CD4-positive, CD25-positive, alpha-beta regulatory T cell (primary cell): ENCODE results near the gene SCN10A. TPM values are rescaled to one million over a fixed set of nuclear protein-coding genes. Genes with fewer than 3 reads are reported as not detected.

Experiments
- ATAC-seq, 2 donors: fragments of 150-1000 bp; cut with Tn5 transposase; one replicate each; pipeline ENCODE4 v1.10.0; 2021; ENCODE audit warnings: low read depth in 2 of 2, moderate number of reproducible peaks in 2 of 2, moderate library complexity in 1 of 2
- DNase-seq, 3 donors: peaks; one replicate each; pipeline versions ENCODE4 v3.0.0 to v3.0.0-alpha.2; 2012 to 2022; ENCODE audit warnings: mixed read lengths in 1 of 3
- H3K27ac ChIP-seq: one replicate; pipeline ENCODE4 v1.7.0; 2013; ENCODE audit warnings: mild to moderate bottlenecking, low read length; ENCODE audit not compliant: insufficient read depth, poor library complexity, severe bottlenecking
- H3K27me3 ChIP-seq: one replicate; pipeline ENCODE4 v1.7.0; 2013; ENCODE audit warnings: low read length; ENCODE audit not compliant: control insufficient read depth, insufficient read depth
- H3K36me3 ChIP-seq: one replicate; pipeline ENCODE4 v1.7.0; 2013; ENCODE audit warnings: mild to moderate bottlenecking, low read length, moderate library complexity; ENCODE audit not compliant: control insufficient read depth, insufficient read depth
- H3K4me1 ChIP-seq: 2 replicates; pipeline ENCODE4 v1.7.0; 2013; ENCODE audit warnings: mild to moderate bottlenecking, low read length; ENCODE audit not compliant: insufficient read depth, control insufficient read depth, poor library complexity, severe bottlenecking
- H3K4me3 ChIP-seq: one replicate; pipeline ENCODE4 v1.7.0; 2013; ENCODE audit warnings: low read depth, mild to moderate bottlenecking, low read length, moderate library complexity
- H3K9me3 ChIP-seq, 2 experiments: 1 replicate in 1 of 2; 2 replicates in 1 of 2; pipeline ENCODE4 v1.7.0; 2013; ENCODE audit warnings: low read length in 2 of 2, mild to moderate bottlenecking in 1 of 2, moderate library complexity in 1 of 2; ENCODE audit not compliant: control insufficient read depth in 2 of 2
- H3K27ac Mint-ChIP-seq, 3 donors: one replicate each; pipeline ENCODE4 v1.8.0; 2020 to 2022; ENCODE audit warnings: mild to moderate bottlenecking in 3 of 3, mixed read lengths in 3 of 3, moderate library complexity in 2 of 3
- H3K27me3 Mint-ChIP-seq: one replicate; pipeline ENCODE4 v1.8.0; 2022; ENCODE audit warnings: mild to moderate bottlenecking, mixed read lengths
- H3K36me3 Mint-ChIP-seq: one replicate; pipeline ENCODE4 v1.8.0; 2020; ENCODE audit warnings: mixed read lengths
- H3K4me1 Mint-ChIP-seq, 4 donors: one replicate each; pipeline ENCODE4 v1.8.0; 2020 to 2022; ENCODE audit warnings: mixed read lengths in 4 of 4, mild to moderate bottlenecking in 1 of 4
- H3K4me3 Mint-ChIP-seq, 4 donors: one replicate each; pipeline ENCODE4 v1.8.0; 2020 to 2022; ENCODE audit warnings: mild to moderate bottlenecking in 4 of 4, mixed read lengths in 4 of 4, moderate library complexity in 3 of 4
- H3K9me3 Mint-ChIP-seq, 7 donors: one replicate each; pipeline ENCODE4 v1.8.0; 2020 to 2022; ENCODE audit warnings: mixed read lengths in 7 of 7, mild to moderate bottlenecking in 3 of 7, moderate library complexity in 2 of 7
- polyA plus RNA-seq, 4 donors: library from polyadenylated mRNA; unstranded; fragments of 300-500 nt; fragmentation: Illumina TruSeq; gene quantifications; one replicate each; pipeline ENCODE4 v1.2.3, GENCODE V29; 2021
- total RNA-seq: library from RNA; stranded (reverse); gene quantifications from one replicate; pipeline ENCODE4 v1.2.3, GENCODE V29; 2022

Gene SCN10A
- total and polyA plus RNA-seq, 5 donors from 2014 or later = not detected

GRCh38 chr3:38834717-38835116 lies 18.7 kb upstream of the SCN10A start:
- peak overlapping the region; percentile 60 to 84 (median 71) for H3K27ac Mint-ChIP-seq
- ATAC-seq = no peak
- peaks cover 4 to 20% (median 12%) of the 10 kb centered on the region in 4 donors for H3K4me1 Mint-ChIP-seq
- Histone ChIP-seq H3K27ac (no peak overlapping the region), H3K27me3 (no peaks in the 10 kb centered on the region), H3K4me1 (peaks cover 9% of the 10 kb centered on the region), H3K9me3 (no peaks in the 10 kb centered on the region), H3K36me3 (no peaks in the 10 kb centered on the region), H3K4me3 (no peak overlapping the region)
- H3K4me3 Mint-ChIP-seq = peak overlapping the region in 1 of 4 donors; percentile 63
- peaks cover 5% of the 10 kb centered on the region for H3K27me3 Mint-ChIP-seq
- DNase-seq = no peak
- H3K36me3 Mint-ChIP-seq = no peaks in the 10 kb centered on the region
- peaks cover 0 to 1% (median 0%) of the 10 kb centered on the region in 7 donors for H3K9me3 Mint-ChIP-seq

GRCh38 chr3:38834110-38834509 lies 18.1 kb upstream of the SCN10A start:
- Histone ChIP-seq H3K9me3 (no peaks in the 10 kb centered on the region), H3K36me3 (no peaks in the 10 kb centered on the region), H3K27ac (no peak overlapping the region), H3K4me3 (no peak overlapping the region), H3K27me3 (no peaks in the 10 kb centered on the region), H3K4me1 (peaks cover 9% of the 10 kb centered on the region)
- ATAC-seq = peak in 1 of 2 donors; percentile 76
- Mint-ChIP-seq H3K4me1 (peaks cover 4 to 20% (median 12%) of the 10 kb centered on the region in 4 donors), H3K27ac (peak overlapping the region; percentile 60 to 84 (median 71)), H3K9me3 (peaks cover 0 to 1% (median 0%) of the 10 kb centered on the region in 7 donors), H3K27me3 (peaks cover 5% of the 10 kb centered on the region), H3K36me3 (no peaks in the 10 kb centered on the region), H3K4me3 (peak overlapping the region in 2 of 4 donors; percentile 17 to 35)
- DNase-seq = peak in 2 of 3 donors; percentile 2 to 72

DNA sequence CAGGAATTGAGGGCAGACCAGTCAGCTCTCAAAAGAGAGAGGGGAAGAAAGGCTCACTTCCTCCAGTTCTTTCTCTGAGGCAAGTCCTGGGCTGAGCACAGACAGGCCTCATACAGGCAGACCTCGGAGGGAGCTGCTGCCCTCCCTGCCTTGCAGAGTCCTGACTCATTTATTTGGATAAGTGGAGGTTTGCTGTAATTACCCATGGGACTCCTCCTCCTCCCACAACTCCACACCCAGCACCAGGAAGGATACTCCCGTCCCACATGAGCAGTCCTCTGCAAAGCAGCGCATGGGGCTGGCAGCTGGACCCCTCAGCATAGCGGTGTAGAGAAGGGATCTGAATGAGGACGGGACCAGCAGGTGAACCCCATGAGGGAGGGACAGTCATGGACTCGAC lies 13.4 kb upstream of the SCN10A start:
- H3K27me3 Mint-ChIP-seq = no peaks in the 10 kb centered on the region
- Histone ChIP-seq H3K27ac (no peak overlapping the region), H3K9me3 (no peaks in the 10 kb centered on the region), H3K27me3 (no peaks in the 10 kb centered on the region), H3K4me3 (no peak overlapping the region), H3K36me3 (no peaks in the 10 kb centered on the region), H3K4me1 (peaks cover 7% of the 10 kb centered on the region)
- no peaks in the 10 kb centered on the region for H3K36me3 Mint-ChIP-seq
- no peak overlapping the region for H3K27ac Mint-ChIP-seq
- ATAC-seq (no peak), DNase-seq (no peak)
- no peak overlapping the region for H3K4me3 Mint-ChIP-seq
- peaks cover under 1 to 12% (median 7%) of the 10 kb centered on the region in 4 donors for H3K4me1 Mint-ChIP-seq
- H3K9me3 Mint-ChIP-seq = no peaks in the 10 kb centered on the region

DNA sequence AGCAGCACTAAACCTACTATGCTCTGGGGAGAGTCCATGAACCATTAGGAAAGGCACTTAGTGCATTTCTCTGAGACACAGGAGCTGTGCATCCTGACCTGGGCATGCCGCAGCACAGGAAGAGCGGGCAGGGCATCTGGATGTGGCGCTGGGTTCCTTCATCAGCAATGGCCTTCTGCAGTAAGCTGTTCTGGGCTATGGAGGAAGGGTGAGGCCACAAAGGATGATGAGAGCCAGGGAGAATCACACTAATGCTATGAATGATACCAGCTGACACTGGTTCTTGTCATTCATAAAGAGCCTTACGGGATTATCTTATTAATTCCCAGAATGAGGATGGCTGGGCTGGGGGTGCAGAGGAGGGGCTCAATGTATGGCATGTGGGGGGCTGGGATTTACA lies 12.7 kb upstream of the SCN10A start:
- H3K4me1 Mint-ChIP-seq = peaks cover 0 to 6% (median 3%) of the 10 kb centered on the region in 4 donors
- H3K9me3 Mint-ChIP-seq = peaks cover 0 to 2% (median 0%) of the 10 kb centered on the region in 7 donors
- peak overlapping the region in 1 of 3 donors; percentile 41 for H3K27ac Mint-ChIP-seq
- no peak overlapping the region for H3K4me3 Mint-ChIP-seq
- H3K36me3 ChIP-seq = no peaks in the 10 kb centered on the region
- DNase-seq (no peak), ATAC-seq (no peak)
- no peak overlapping the region for H3K27ac ChIP-seq
- H3K27me3 ChIP-seq = no peaks in the 10 kb centered on the region
- H3K4me1 ChIP-seq = no peaks in the 10 kb centered on the region
- H3K36me3 Mint-ChIP-seq = no peaks in the 10 kb centered on the region
- H3K27me3 Mint-ChIP-seq = no peaks in the 10 kb centered on the region
- no peak overlapping the region for H3K4me3 ChIP-seq
- H3K9me3 ChIP-seq = no peaks in the 10 kb centered on the region

DNA sequence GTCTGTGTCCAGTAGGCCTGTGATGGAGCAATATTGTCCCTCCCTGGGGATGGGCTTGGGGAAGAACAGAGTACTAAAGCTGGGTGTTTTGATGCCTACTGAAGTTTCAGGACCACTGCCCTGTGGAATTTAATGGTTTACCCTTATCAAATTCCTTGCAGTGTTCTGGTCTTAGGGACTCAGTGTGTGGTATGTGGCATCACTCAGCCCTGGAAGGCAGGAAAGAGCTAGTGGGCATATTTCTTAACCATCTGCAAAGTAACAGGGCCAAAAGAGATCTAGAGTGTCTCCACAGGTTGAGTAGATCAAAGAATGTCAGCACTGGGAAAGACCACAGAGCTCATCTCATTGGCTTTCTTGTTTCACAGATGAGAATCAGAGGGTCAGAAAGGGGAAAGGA lies 11.8 kb upstream of the SCN10A start:
- no peaks in the 10 kb centered on the region for H3K9me3 ChIP-seq
- H3K9me3 Mint-ChIP-seq = peaks cover 0 to 2% (median 0%) of the 10 kb centered on the region in 7 donors
- no peak overlapping the region for H3K27ac ChIP-seq
- H3K36me3 Mint-ChIP-seq = no peaks in the 10 kb centered on the region
- no peak overlapping the region for H3K4me3 ChIP-seq
- H3K4me1 ChIP-seq = no peaks in the 10 kb centered on the region
- H3K27me3 Mint-ChIP-seq = no peaks in the 10 kb centered on the region
- DNase-seq (no peak), ATAC-seq (no peak)
- H3K4me1 Mint-ChIP-seq = peaks cover 0 to 4% (median 1%) of the 10 kb centered on the region in 4 donors
- no peaks in the 10 kb centered on the region for H3K27me3 ChIP-seq
- no peaks in the 10 kb centered on the region for H3K36me3 ChIP-seq
- H3K4me3 Mint-ChIP-seq = no peak overlapping the region
- H3K27ac Mint-ChIP-seq = no peak overlapping the region

DNA sequence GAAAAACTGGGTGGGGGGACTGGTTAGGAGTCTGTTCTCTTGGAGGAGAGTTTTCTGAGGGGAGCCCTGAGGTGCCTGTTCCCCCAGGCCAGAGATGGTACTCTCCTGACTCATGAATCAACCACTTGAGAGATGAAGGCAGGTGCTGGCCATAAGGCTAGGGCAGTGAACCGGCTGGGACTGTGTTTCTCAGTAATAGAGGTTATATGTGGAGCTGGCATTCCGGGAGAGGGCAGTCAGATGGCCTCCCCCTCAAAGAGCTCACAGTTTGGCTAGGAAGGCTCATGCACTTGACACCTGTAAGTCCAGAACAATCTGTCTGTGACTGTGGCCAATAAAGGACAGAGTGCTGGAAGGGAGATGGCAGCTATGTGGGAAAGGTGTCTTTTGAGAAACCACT lies 10.0 kb upstream of the SCN10A start:
- DNase-seq (no peak), ATAC-seq (no peak)
- peaks cover 0 to 4% (median 0%) of the 10 kb centered on the region in 7 donors for H3K9me3 Mint-ChIP-seq
- H3K36me3 ChIP-seq = no peaks in the 10 kb centered on the region
- no peaks in the 10 kb centered on the region for H3K27me3 Mint-ChIP-seq
- no peaks in the 10 kb centered on the region for H3K27me3 ChIP-seq
- no peaks in the 10 kb centered on the region for H3K4me1 Mint-ChIP-seq
- H3K9me3 ChIP-seq = no peaks in the 10 kb centered on the region
- H3K4me3 Mint-ChIP-seq = no peak overlapping the region
- H3K36me3 Mint-ChIP-seq = no peaks in the 10 kb centered on the region
- H3K27ac ChIP-seq = no peak overlapping the region
- no peaks in the 10 kb centered on the region for H3K4me1 ChIP-seq
- H3K27ac Mint-ChIP-seq = no peak overlapping the region
- no peak overlapping the region for H3K4me3 ChIP-seq

DNA sequence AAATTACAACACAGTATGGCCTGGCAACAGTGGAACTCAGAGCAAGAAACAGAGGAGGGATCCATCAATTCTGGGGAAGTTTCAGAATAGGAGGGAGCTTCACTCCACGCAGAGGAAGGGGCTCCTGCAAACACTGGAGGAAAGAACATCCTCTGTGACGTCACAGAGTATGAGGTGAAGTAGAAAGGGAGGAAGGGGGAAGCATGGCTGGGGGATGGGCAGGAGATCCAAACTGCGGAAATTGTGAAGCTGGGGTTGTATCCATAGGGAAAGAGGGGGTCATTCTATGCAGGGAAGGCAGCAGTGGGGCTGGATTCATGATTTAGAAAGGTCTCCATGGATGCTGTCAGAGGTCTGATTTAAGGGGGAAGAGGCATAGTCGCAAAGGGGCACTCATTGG lies 8.3 kb upstream of the SCN10A start:
- Mint-ChIP-seq H3K9me3 (peaks cover 0 to 4% (median 0%) of the 10 kb centered on the region in 7 donors), H3K27ac (no peak overlapping the region), H3K36me3 (no peaks in the 10 kb centered on the region), H3K27me3 (no peaks in the 10 kb centered on the region), H3K4me1 (no peaks in the 10 kb centered on the region), H3K4me3 (no peak overlapping the region)
- Histone ChIP-seq H3K9me3 (no peaks in the 10 kb centered on the region), H3K36me3 (no peaks in the 10 kb centered on the region), H3K27me3 (no peaks in the 10 kb centered on the region), H3K4me3 (no peak overlapping the region), H3K4me1 (no peaks in the 10 kb centered on the region), H3K27ac (no peak overlapping the region)
- no peak for ATAC-seq
- no peak for DNase-seq

GRCh38 chr3:38823722-38824121 lies 7.7 kb upstream of the SCN10A start:
- H3K4me1 Mint-ChIP-seq = no peaks in the 10 kb centered on the region
- H3K36me3 Mint-ChIP-seq = no peaks in the 10 kb centered on the region
- Histone ChIP-seq H3K36me3 (no peaks in the 10 kb centered on the region), H3K27ac (no peak overlapping the region), H3K27me3 (no peaks in the 10 kb centered on the region), H3K4me1 (no peaks in the 10 kb centered on the region), H3K4me3 (no peak overlapping the region), H3K9me3 (no peaks in the 10 kb centered on the region)
- H3K9me3 Mint-ChIP-seq = peaks cover 0 to 4% (median 0%) of the 10 kb centered on the region in 7 donors
- ATAC-seq = no peak
- no peaks in the 10 kb centered on the region for H3K27me3 Mint-ChIP-seq
- DNase-seq = no peak
- H3K27ac Mint-ChIP-seq = no peak overlapping the region
- H3K4me3 Mint-ChIP-seq = no peak overlapping the region
